ENCODE data around the gene CLCN1.

The CLCN1 gene

GRCh38 chr7:143315776-143316175, at the start of gene CLCN1:
Gene CLCN1 (plus strand): TSS chr7:143316111. CDS start chr7:143316213, 102 bp downstream.
- no peak within 1 kb of the TSS for H3K27ac ChIP-seq
- TF ChIP-seq, protein P1, sequence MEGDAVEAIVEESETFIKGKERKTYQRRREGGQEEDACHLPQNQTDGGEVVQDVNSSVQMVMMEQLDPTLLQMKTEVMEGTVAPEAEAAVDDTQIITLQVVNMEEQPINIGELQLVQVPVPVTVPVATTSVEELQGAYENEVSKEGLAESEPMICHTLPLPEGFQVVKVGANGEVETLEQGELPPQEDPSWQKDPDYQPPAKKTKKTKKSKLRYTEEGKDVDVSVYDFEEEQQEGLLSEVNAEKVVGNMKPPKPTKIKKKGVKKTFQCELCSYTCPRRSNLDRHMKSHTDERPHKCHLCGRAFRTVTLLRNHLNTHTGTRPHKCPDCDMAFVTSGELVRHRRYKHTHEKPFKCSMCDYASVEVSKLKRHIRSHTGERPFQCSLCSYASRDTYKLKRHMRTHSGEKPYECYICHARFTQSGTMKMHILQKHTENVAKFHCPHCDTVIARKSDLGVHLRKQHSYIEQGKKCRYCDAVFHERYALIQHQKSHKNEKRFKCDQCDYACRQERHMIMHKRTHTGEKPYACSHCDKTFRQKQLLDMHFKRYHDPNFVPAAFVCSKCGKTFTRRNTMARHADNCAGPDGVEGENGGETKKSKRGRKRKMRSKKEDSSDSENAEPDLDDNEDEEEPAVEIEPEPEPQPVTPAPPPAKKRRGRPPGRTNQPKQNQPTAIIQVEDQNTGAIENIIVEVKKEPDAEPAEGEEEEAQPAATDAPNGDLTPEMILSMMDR (IDR thresholded peaks at IDR 0.05), result no peak
- TF ChIP-seq ZFX (IDR thresholded peaks at IDR 0.05; ENCODE audit: borderline replicate concordance), result no peak

DNA sequence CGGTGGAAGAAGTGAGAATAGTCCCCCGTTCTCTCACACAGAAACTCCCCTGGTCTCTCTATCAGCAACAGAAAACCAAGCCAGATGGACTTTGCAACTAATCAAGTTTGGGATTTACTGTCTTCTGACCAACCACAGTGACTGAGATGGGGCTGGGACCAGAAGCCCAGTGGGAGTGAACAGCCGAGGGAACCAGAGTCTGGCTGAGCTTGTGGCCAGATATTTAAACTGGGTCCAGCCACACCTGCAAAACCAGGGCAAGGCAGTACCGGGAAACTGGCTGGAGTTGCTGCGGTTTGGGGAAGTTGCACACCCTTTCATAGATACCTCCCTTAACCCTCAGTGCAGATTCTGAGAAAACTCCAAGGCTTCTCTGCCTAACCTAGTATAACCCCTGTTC, 46.7 kb upstream of the CLCN1 start:
- TF ChIP-seq ZFX (IDR thresholded peaks at IDR 0.05; ENCODE audit: borderline replicate concordance), result no peak
- TF ChIP-seq, protein P1 (IDR thresholded peaks at IDR 0.05), result no peak
- no peak overlapping the region for H3K27ac ChIP-seq

DNA sequence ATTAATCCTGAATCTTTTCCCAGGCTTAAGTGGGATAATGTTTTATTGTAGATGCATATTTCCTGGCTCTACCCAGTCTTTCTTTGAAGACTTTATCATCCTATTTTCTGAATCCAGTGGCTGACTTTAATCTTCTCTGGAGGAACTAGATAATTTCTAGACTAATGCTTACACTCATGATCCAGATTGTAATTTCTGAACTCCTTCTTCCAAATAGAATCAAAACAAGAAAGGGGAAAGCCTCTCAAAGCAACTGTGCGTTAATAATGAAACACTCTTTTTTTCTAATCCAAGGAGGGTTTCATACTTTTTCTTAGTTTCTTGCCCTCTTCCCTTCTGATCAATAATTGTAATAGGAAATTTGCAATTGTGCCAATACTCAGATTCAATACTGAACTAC, 44.7 kb upstream of the CLCN1 start:
- no peak overlapping the region for H3K27ac ChIP-seq
- TF ChIP-seq, protein P1 (IDR thresholded peaks at IDR 0.05), result no peak

GRCh38 chr7:143272871-143273270, 43.0 kb upstream of the CLCN1 start:
- no peak for TF ChIP-seq ZFX (IDR thresholded peaks at IDR 0.05; ENCODE audit: borderline replicate concordance)
- TF ChIP-seq, protein P1 (IDR thresholded peaks at IDR 0.05), result no peak
- no peak overlapping the region for H3K27ac ChIP-seq

- H3K27ac ChIP-seq, result no peak overlapping the region
- TF ChIP-seq ZFX (IDR thresholded peaks at IDR 0.05; ENCODE audit: borderline replicate concordance), result no peak
- TF ChIP-seq, protein P1 (IDR thresholded peaks at IDR 0.05), result no peak
Observed at GRCh38 chr7:143279186-143280098, 36.5 kb upstream of the CLCN1 start.

DNA sequence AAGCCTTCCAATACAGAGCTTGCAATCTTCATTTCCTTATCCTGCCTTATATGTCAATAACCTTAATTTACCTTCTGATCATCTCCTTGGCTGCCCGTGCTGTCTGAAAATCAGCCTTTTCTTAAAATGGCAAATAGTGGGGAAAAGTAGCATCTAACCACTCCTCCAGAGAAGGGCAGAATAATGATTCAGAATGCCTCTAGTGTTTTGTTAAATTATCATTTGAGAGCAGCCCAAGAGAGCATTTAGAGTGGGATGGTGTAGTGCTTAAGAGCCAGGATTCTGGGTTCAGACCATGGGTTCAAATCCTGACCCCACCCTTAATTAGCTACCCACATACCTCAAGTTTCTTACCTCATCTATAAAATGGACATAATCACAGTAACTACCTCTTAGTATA, 35.8 kb upstream of the CLCN1 start:
- TF ChIP-seq, protein P1 (IDR thresholded peaks at IDR 0.05), result no peak
- no peak for TF ChIP-seq ZFX (IDR thresholded peaks at IDR 0.05; ENCODE audit: borderline replicate concordance)
- no peak overlapping the region for H3K27ac ChIP-seq

DNA sequence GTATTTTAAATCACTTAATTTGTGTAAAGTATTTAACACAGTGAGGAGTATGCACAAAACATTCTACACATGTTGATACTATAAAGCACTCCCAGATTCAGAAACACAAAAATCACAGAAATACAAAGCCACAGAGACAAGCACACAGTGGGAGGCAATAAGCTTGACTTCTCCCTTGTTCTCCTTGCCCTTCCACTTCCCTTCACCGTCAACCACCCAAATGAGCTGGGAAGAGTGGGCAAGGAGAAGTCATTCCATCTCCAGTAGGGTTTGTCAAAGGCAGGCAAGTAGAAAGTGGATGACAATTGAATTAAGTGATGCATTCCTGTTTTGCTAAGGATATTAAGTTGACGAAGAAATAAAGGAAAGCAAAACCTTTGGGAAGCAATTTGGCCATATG, 35.3 kb upstream of the CLCN1 start:
- H3K27ac ChIP-seq, result no peak overlapping the region
- TF ChIP-seq, protein P1 (IDR thresholded peaks at IDR 0.05), result no peak
- TF ChIP-seq ZFX (IDR thresholded peaks at IDR 0.05; ENCODE audit: borderline replicate concordance), result no peak

Data from 22Rv1 (cell line).